K562 (cell line): ENCODE data around the gene HCRT. TPM values are rescaled to one million over a fixed set of nuclear protein-coding genes. Genes with fewer than 3 reads are reported as not detected.
A peak's percentile ranks its signal among the peaks of the same experiment; 100 is the strongest.

Source experiments
- ATAC-seq: fragments of 200-7000 bp; cut with Tn5 transposase; 3 replicates; pipeline ENCODE4 v1.9.1; 2020; ENCODE audit warnings: moderate library complexity
- BruUV-seq: library from RNA; stranded (reverse); fragments of 400-500 nt; replicated peaks from 2 replicates; lab custom pipeline; 2021; lab: Mats Ljungman, UMichigan
- CTCF ChIA-PET: fragments of 300-600 bp; formaldehyde crosslinking; extraction: SDS; loops from one replicate; lab custom pipeline; 2021; ENCODE audit warnings: low intra/inter-chr PET ratio; lab: Yijun Ruan, JAX
- POLR2A ChIA-PET: fragments of 300-600, 350-650 bp; sonication (Branson Sonifier 250); formaldehyde crosslinking; extraction: SDS; loops from one replicate; lab custom pipeline; 2021; ENCODE audit warnings: antibody characterized with exemption, inconsistent platforms; lab: Yijun Ruan, JAX
- DNase-seq, 4 experiments: peaks; one replicate each; pipeline versions ENCODE4 v3.0.0 to v3.0.0-alpha.2; 2011 to 2018; ENCODE audit warnings: low spot score in 3 of 4, mixed read lengths in 3 of 4; ENCODE audit errors: extremely low read depth in 1 of 4
- FAIRE-seq: peaks from 2 replicates; lab custom pipeline; 2011; peaks lifted over from hg19 to GRCh38; lab: Jason Lieb, UNC
- H2AFZ ChIP-seq: 2 replicates; pipeline ENCODE4 v1.6.0; 2011; ENCODE audit warnings: low read depth, low read length, control low read depth, inconsistent platforms
- H3K27ac ChIP-seq: fragments of 200-600 bp; 3 replicates; pipeline ENCODE4 v1.8.0; 2011; ENCODE audit warnings: low read depth, mild to moderate bottlenecking, control low read depth, inconsistent platforms, low read length, moderate library complexity, mixed read lengths; ENCODE audit errors: extremely low read depth
- H3K27me3 ChIP-seq, 2 experiments: fragments of 300-600 bp in 1 of 2; 2 replicates in 1 of 2; 3 replicates in 1 of 2; pipeline versions ENCODE4 v1.6.0 to v1.8.0; 2011; ENCODE audit warnings: inconsistent platforms in 2 of 2, low read length in 2 of 2, mild to moderate bottlenecking in 1 of 2, mixed read lengths in 1 of 2, moderate library complexity in 1 of 2; ENCODE audit not compliant: control insufficient read depth in 2 of 2, insufficient read depth in 2 of 2
- H3K36me3 ChIP-seq: fragments of 300-600 bp; 3 replicates; pipeline ENCODE4 v1.8.0; 2011; ENCODE audit warnings: mild to moderate bottlenecking, low read length, inconsistent platforms; ENCODE audit not compliant: control insufficient read depth, insufficient read depth
- H3K4me1 ChIP-seq, 2 experiments: fragments of 200-600 bp in 1 of 2; replicated peaks in 1 of 2; 2 replicates in 1 of 2; 3 replicates in 1 of 2; pipeline versions ENCODE4 v1.5.1 to v1.8.0; 2011; ENCODE audit warnings: inconsistent platforms in 2 of 2, low read length in 2 of 2, mild to moderate bottlenecking in 1 of 2, mixed read lengths in 1 of 2, moderate library complexity in 1 of 2; ENCODE audit not compliant: control insufficient read depth in 2 of 2, insufficient read depth in 2 of 2
- H3K4me2 ChIP-seq: 2 replicates; pipeline ENCODE4 v1.6.1; 2011; ENCODE audit warnings: low read length, control low read depth, inconsistent platforms, mixed read lengths; ENCODE audit not compliant: insufficient read depth
- H3K4me3 ChIP-seq: fragments of 200-600 bp; sonication (generic), shearing (Covaris generic); 2 replicates; pipeline ENCODE4 v1.5.1; 2016; ENCODE audit warnings: control low read depth, inconsistent platforms
- H3K79me2 ChIP-seq: fragments of 200-600 bp; 3 replicates; pipeline ENCODE4 v1.8.0; 2011; ENCODE audit warnings: low read length, inconsistent platforms; ENCODE audit not compliant: control insufficient read depth, insufficient read depth
- H3K9ac ChIP-seq, 2 experiments: 2 replicates each; pipeline versions ENCODE4 v1.6.0 to v1.6.1; 2011; ENCODE audit warnings: low read depth in 2 of 2, low read length in 2 of 2, control low read depth in 1 of 2, inconsistent platforms in 1 of 2, mild to moderate bottlenecking in 1 of 2, mixed read lengths in 1 of 2; ENCODE audit not compliant: insufficient read depth in 1 of 2
- H3K9me1 ChIP-seq: one replicate; pipeline ENCODE4 v1.6.0; 2011; ENCODE audit warnings: inconsistent platforms, mild to moderate bottlenecking, low read length, moderate library complexity; ENCODE audit not compliant: control insufficient read depth, insufficient read depth
- H3K9me3 ChIP-seq: replicated peaks from 2 replicates; pipeline ENCODE4 v1.5.1; 2011; ENCODE audit warnings: low read depth, low read length, inconsistent platforms; ENCODE audit not compliant: control insufficient read depth, insufficient read depth
- H4K20me1 ChIP-seq: replicated peaks from 2 replicates; pipeline ENCODE4 v1.6.1; 2011; ENCODE audit warnings: low read length, inconsistent platforms, mixed read lengths; ENCODE audit not compliant: control insufficient read depth, insufficient read depth
- ARNT ChIP-seq, 2 experiments: fragments of 450-650 bp; IDR thresholded peaks; 2 replicates each; pipeline ENCODE4 v1.6.1; 2016; ENCODE audit warnings: mild to moderate bottlenecking in 1 of 2
- BDP1 ChIP-seq: IDR thresholded peaks from 3 replicates; pipeline ENCODE4 v1.6.1; 2011; ENCODE audit not compliant: insufficient read length, insufficient read depth
- BRD9 ChIP-seq: fragments of 450-650 bp; IDR thresholded peaks from 2 replicates; pipeline ENCODE4 v1.6.1; 2018; ENCODE audit warnings: low read depth; ENCODE audit not compliant: partially characterized antibody
- DMBX1 ChIP-seq: fragments of 250-450 bp; sonication (Bioruptor Pico); IDR thresholded peaks from 2 replicates; pipeline ENCODE4 v1.8.0; 2022; ENCODE audit warnings: inconsistent platforms, mild to moderate bottlenecking, moderate library complexity, borderline replicate concordance
- ERF ChIP-seq: fragments of 450-650 bp; formaldehyde crosslinking; IDR thresholded peaks from 2 replicates; pipeline ENCODE4 v1.4.0; 2020; ENCODE audit warnings: mild to moderate bottlenecking, mixed read lengths
- PRPF4 ChIP-seq: fragments of 200-400 bp; formaldehyde crosslinking; IDR thresholded peaks from one replicate; pipeline ENCODE4 v1.6.1; 2017; ENCODE audit warnings: low read length, low read depth, mild to moderate bottlenecking; ENCODE audit not compliant: insufficient read depth, poor library complexity, severe bottlenecking
- RBM25 ChIP-seq: fragments of 200-400 bp; formaldehyde crosslinking; IDR thresholded peaks from 2 replicates; pipeline ENCODE4 v1.6.1; 2018; ENCODE audit warnings: low read length, low read depth, moderate library complexity; ENCODE audit not compliant: severe bottlenecking
- XRCC4 ChIP-seq: IDR thresholded peaks from one replicate; pipeline ENCODE4 v1.6.1; 2011; ENCODE audit not compliant: insufficient read depth, insufficient read length; ENCODE audit errors: extremely low read depth
- ZNF512 ChIP-seq: IDR thresholded peaks from 2 replicates; pipeline ENCODE4 v1.6.1; 2016; ENCODE audit warnings: missing genetic modification characterization, missing compliant biosample characterization
- WGBS: fragments of 100-300 bp; shearing (Covaris generic); methylation state at CpG from one replicate; pipeline ENCODE4 v1.1.6; 2016; ENCODE audit warnings: low coverage, mixed read lengths; ENCODE audit not compliant: insufficient coverage; ENCODE audit errors: missing lambda C conversion rate; 5-methylcytosine and 5-hydroxymethylcytosine counted together
- in situ Hi-C: fragments of 300-500 bp; cut with MboI; formaldehyde crosslinking; loops from 4 replicates; pipeline ENCODE4 v1.15.0; 2018; ENCODE audit warnings: inconsistent platforms, mixed read lengths
- intact Hi-C: fragments of 100-400 bp; cut with micrococcal nuclease; formaldehyde crosslinking; loops from 2 replicates; pipeline ENCODE4 v1.14.2; 2022
- polyA plus RNA-seq, 8 experiments: library from polyadenylated mRNA; depleted of rRNA in 4 of 8; stranded (reverse) in 5 of 8; unstranded in 3 of 8; fragments of >200 nt; fragmentation: Nextera tagmentation in 2 of 8; fragmentation: Illumina TruSeq in 1 of 8; extraction: Ambion mirVana in 2 of 8; extraction: Trizol in 1 of 8; gene quantifications; 2 replicates each; pipeline versions ENCODE4 v1.2.1 to v1.2.3, GENCODE V29; 2011 to 2014; ENCODE audit warnings: inconsistent platforms in 1 of 8, missing spikeins in 1 of 8
- total RNA-seq, 7 experiments: library from RNA; depleted of rRNA in 6 of 7; stranded (reverse); fragments of >200 nt in 6 of 7; fragmentation: Illumina TruSeq in 2 of 7; extraction: Trizol in 2 of 7; gene quantifications; 2 replicates each; pipeline versions ENCODE4 v1.2.1 to v1.2.3, GENCODE V29; 2011 to 2021; ENCODE audit warnings: low replicate concordance in 1 of 7
- TF ChIP-seq, protein P1 (sequence below), 3 experiments: fragments of 200-800 bp in 1 of 3; fragments of 250-450 bp in 1 of 3; fragments of 450-650 bp in 1 of 3; sonication (Bioruptor Pico) in 1 of 3; sonication (Bioruptor generic) in 1 of 3; formaldehyde crosslinking in 1 of 3; IDR thresholded peaks; 2 replicates each; pipeline versions ENCODE4 v1.6.1 to v1.8.0; 2016 to 2022; ENCODE audit warnings: mild to moderate bottlenecking in 2 of 3, missing genetic modification characterization in 2 of 3, missing compliant biosample characterization in 1 of 3, moderate library complexity in 1 of 3
- TF ChIP-seq, protein P2 (sequence below): IDR thresholded peaks from 2 replicates; pipeline ENCODE4 v1.6.1; 2011; ENCODE audit not compliant: insufficient read length; ENCODE audit errors: extremely low read depth
- TF ChIP-seq, protein P3 (sequence below): fragments of 200-800 bp; sonication (Bioruptor generic); IDR thresholded peaks from 2 replicates; pipeline ENCODE4 v1.6.1; 2017; ENCODE audit warnings: missing genetic modification characterization, missing compliant biosample characterization

The HCRT gene
- total and polyA plus RNA-seq, 9 of the 15 experiments (the other 6 are each of a cell fraction or from before 2014, with no cell fraction given) = not detected

- Histone ChIP-seq H3K36me3 (peaks cover 10% of the 10 kb centered on the region; the same call in 2 of the 3 replicates), H3K79me2 (peaks cover 11% of the 10 kb centered on the region; the same call in 2 of the 3 replicates), H3K27me3 (no peaks in the 10 kb centered on the region), H3K9me1 (no peaks in the 10 kb centered on the region), H4K20me1 (no peaks in the 10 kb centered on the region), H3K4me3 (peak within 1 kb of the TSS; percentile 70), H3K9me3 (no peaks in the 10 kb centered on the region), H3K27ac (peak within 1 kb of the TSS; percentile 87), H3K9ac (peak within 1 kb of the TSS; percentile 95 to 96), H3K4me1 (peaks cover 11 to 29% of the 10 kb centered on the region in 2 experiments; a peak in 4 of 5 replicates), H3K4me2 (peak within 1 kb of the TSS; percentile 100), H2AFZ (peak within 1 kb of the TSS; percentile 100)
- intact Hi-C loops = no loop called here
- 13% methylated on average over 21 of the region's 24 CpGs for WGBS
- ChIA-PET CTCF (no interaction called here), POLR2A (interaction anchor here (0.6 to 1.5 kb wide), 17 partner anchors 10 to 586 kb away, joined by 3 to 7 read pairs (median 3); no protein-coding TSS in a partner anchor)
- in situ Hi-C loops = no loop called here
- TSS peak; percentile 55 for BruUV-seq
- DNase-seq (peak; percentile 87 to 91 (median 89)), FAIRE-seq (peak; percentile 96), ATAC-seq (peak; percentile 97)
- TF ChIP-seq, protein P1, sequence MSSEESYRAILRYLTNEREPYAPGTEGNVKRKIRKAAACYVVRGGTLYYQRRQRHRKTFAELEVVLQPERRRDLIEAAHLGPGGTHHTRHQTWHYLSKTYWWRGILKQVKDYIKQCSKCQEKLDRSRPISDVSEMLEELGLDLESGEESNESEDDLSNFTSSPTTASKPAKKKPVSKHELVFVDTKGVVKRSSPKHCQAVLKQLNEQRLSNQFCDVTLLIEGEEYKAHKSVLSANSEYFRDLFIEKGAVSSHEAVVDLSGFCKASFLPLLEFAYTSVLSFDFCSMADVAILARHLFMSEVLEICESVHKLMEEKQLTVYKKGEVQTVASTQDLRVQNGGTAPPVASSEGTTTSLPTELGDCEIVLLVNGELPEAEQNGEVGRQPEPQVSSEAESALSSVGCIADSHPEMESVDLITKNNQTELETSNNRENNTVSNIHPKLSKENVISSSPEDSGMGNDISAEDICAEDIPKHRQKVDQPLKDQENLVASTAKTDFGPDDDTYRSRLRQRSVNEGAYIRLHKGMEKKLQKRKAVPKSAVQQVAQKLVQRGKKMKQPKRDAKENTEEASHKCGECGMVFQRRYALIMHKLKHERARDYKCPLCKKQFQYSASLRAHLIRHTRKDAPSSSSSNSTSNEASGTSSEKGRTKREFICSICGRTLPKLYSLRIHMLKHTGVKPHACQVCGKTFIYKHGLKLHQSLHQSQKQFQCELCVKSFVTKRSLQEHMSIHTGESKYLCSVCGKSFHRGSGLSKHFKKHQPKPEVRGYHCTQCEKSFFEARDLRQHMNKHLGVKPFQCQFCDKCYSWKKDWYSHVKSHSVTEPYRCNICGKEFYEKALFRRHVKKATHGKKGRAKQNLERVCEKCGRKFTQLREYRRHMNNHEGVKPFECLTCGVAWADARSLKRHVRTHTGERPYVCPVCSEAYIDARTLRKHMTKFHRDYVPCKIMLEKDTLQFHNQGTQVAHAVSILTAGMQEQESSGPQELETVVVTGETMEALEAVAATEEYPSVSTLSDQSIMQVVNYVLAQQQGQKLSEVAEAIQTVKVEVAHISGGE (CRISPR knock-in tag; IDR thresholded peaks at IDR 0.05) = peak in 1 of 3 experiments; percentile 86; a peak in 2 of 6 replicates
- TF ChIP-seq XRCC4 = no peak
- no peak for TF ChIP-seq DMBX1 (CRISPR knock-in tag)
- no peak for TF ChIP-seq BDP1
- TF ChIP-seq, protein P2, sequence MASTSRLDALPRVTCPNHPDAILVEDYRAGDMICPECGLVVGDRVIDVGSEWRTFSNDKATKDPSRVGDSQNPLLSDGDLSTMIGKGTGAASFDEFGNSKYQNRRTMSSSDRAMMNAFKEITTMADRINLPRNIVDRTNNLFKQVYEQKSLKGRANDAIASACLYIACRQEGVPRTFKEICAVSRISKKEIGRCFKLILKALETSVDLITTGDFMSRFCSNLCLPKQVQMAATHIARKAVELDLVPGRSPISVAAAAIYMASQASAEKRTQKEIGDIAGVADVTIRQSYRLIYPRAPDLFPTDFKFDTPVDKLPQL = no peak
- TF ChIP-seq BRD9 = peak; percentile 37
- no peak for TF ChIP-seq ERF (CRISPR knock-in tag)
- TF ChIP-seq ZNF512 (tag) = no peak
- TF ChIP-seq PRPF4 = no peak
- no peak for TF ChIP-seq ARNT (IDR thresholded peaks at IDR 0.05)
- TF ChIP-seq RBM25 = no peak
- TF ChIP-seq, protein P3, sequence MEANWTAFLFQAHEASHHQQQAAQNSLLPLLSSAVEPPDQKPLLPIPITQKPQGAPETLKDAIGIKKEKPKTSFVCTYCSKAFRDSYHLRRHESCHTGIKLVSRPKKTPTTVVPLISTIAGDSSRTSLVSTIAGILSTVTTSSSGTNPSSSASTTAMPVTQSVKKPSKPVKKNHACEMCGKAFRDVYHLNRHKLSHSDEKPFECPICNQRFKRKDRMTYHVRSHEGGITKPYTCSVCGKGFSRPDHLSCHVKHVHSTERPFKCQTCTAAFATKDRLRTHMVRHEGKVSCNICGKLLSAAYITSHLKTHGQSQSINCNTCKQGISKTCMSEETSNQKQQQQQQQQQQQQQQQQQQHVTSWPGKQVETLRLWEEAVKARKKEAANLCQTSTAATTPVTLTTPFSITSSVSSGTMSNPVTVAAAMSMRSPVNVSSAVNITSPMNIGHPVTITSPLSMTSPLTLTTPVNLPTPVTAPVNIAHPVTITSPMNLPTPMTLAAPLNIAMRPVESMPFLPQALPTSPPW (CRISPR knock-in tag) = peak; percentile 83
Measured at GRCh38 chr17:42193969-42194899, 9.0 kb upstream of the HCRT start, which contains the start of gene GHDC. Gene GHDC, minus strand, starts transcription at chr17:42194494. Its CDS starts 913 bp downstream, at chr17:42193581.
